Hepatocyte (in vitro differentiated cells): ENCODE data around the gene COL13A1. TPM values are rescaled to one million over a fixed set of nuclear protein-coding genes. Genes with fewer than 3 reads are reported as not detected.

ENCODE experiments used
- DNase-seq: peaks from one replicate; pipeline ENCODE4 v3.0.0-alpha.2; 2016; ENCODE audit warnings: low spot score
- H2AFZ ChIP-seq: fragments of 200-600 bp; sonication (generic); 2 replicates; pipeline ENCODE4 v1.6.0; 2016; ENCODE audit warnings: antibody characterized with exemption, mild to moderate bottlenecking
- H3K27ac ChIP-seq: fragments of 200-600 bp; sonication (generic); 2 replicates; pipeline ENCODE4 v1.5.1; 2016; ENCODE audit warnings: mild to moderate bottlenecking
- H3K27me3 ChIP-seq: fragments of 200-600 bp; sonication (generic); 2 replicates; pipeline ENCODE4 v1.6.1; 2016
- H3K36me3 ChIP-seq: fragments of 200-600 bp; sonication (generic); replicated peaks from 2 replicates; pipeline ENCODE4 v1.5.1; 2016; ENCODE audit warnings: low read depth; ENCODE audit not compliant: insufficient read depth
- H3K4me1 ChIP-seq: fragments of 200-600 bp; sonication (generic); 2 replicates; pipeline ENCODE4 v1.5.1; 2016; ENCODE audit warnings: mild to moderate bottlenecking, moderate library complexity; ENCODE audit not compliant: insufficient read depth
- H3K4me2 ChIP-seq: fragments of 200-600 bp; sonication (generic); 2 replicates; pipeline ENCODE4 v1.6.0; 2016
- H3K4me3 ChIP-seq: fragments of 200-600 bp; sonication (generic); 2 replicates; pipeline ENCODE4 v1.5.1; 2016; ENCODE audit warnings: mild to moderate bottlenecking
- H3K79me2 ChIP-seq: fragments of 200-600 bp; sonication (generic); 2 replicates; pipeline ENCODE4 v1.6.0; 2017; ENCODE audit warnings: mild to moderate bottlenecking
- H3K9me2 ChIP-seq: fragments of 200-600 bp; sonication (generic); replicated peaks from 2 replicates; pipeline ENCODE4 v1.6.0; 2017; ENCODE audit warnings: mild to moderate bottlenecking; ENCODE audit not compliant: insufficient read depth
- H3K9me3 ChIP-seq: fragments of 200-600 bp; sonication (generic); 2 replicates; pipeline ENCODE4 v1.5.1; 2016; ENCODE audit warnings: low read depth, mild to moderate bottlenecking
- H4K20me1 ChIP-seq: fragments of 200-600 bp; sonication (generic); 2 replicates; pipeline ENCODE4 v1.6.0; 2016; ENCODE audit warnings: mild to moderate bottlenecking; ENCODE audit not compliant: insufficient read depth, poor library complexity, severe bottlenecking
- EZH2 ChIP-seq: fragments of 200-600 bp; sonication (generic); IDR thresholded peaks from 2 replicates; pipeline ENCODE4 v1.6.1; 2016; ENCODE audit warnings: antibody characterized with exemption, mild to moderate bottlenecking, borderline replicate concordance
- EZH2phosphoT487 ChIP-seq: fragments of 200-600 bp; sonication (generic); IDR thresholded peaks from one replicate; pipeline ENCODE4 v1.6.1; 2018; ENCODE audit warnings: antibody characterized with exemption, mild to moderate bottlenecking, low read depth, moderate library complexity; ENCODE audit not compliant: unreplicated experiment, severe bottlenecking
- WGBS: methylation state at CpG from one replicate; pipeline ENCODE4 v1.1.6; 2016; ENCODE audit warnings: low lambda C conversion rate; ENCODE audit errors: missing lambda C conversion rate; 5-methylcytosine and 5-hydroxymethylcytosine counted together
- polyA plus RNA-seq: library from polyadenylated mRNA; unstranded; fragments of >200 nt; fragmentation: Nextera tagmentation; extraction: Ambion mirVana; gene quantifications from 2 replicates; pipeline ENCODE4 v1.2.1, GENCODE V29; 2016
- total RNA-seq: library from RNA; depleted of rRNA; stranded (reverse); fragments of >200 nt; gene quantifications from 2 replicates; pipeline ENCODE4 v1.2.3, GENCODE V29; 2014
- TF ChIP-seq, protein P1 (sequence below): fragments of 200-600 bp; sonication (generic); IDR thresholded peaks from 2 replicates; pipeline ENCODE4 v1.5.1; 2016; ENCODE audit warnings: antibody characterized with exemption, mild to moderate bottlenecking; ENCODE audit not compliant: poor library complexity

Gene COL13A1
- total and polyA plus RNA-seq, 2 experiments from 2014 or later: 4.5 to 8.5 TPM

DNA sequence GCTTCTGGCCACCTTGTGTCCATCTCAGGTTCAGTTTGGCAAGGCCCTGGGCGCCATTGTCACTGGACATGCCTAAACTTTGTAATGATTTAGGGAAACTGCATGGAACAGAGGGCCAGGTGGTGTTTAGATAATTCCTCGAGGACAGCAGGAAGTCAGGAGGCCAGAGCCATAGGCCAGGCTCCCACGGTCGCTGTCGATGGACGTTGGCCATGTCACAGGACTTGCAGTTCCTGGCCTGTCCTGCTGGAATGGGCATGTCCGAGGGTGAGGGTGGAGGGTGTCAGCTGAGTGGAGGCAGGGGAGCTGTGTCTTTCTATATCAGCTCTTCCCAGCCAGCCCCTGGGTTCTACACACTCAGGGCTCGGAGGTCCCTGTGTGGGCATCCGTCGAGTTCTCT is 143.1 kb downstream of the COL13A1 start:
- no peaks in the 10 kb centered on the region for H3K79me2 ChIP-seq
- WGBS: 81% methylated on average over 10 of the region's 10 CpGs
- no peaks in the 10 kb centered on the region for H3K9me3 ChIP-seq

DNA sequence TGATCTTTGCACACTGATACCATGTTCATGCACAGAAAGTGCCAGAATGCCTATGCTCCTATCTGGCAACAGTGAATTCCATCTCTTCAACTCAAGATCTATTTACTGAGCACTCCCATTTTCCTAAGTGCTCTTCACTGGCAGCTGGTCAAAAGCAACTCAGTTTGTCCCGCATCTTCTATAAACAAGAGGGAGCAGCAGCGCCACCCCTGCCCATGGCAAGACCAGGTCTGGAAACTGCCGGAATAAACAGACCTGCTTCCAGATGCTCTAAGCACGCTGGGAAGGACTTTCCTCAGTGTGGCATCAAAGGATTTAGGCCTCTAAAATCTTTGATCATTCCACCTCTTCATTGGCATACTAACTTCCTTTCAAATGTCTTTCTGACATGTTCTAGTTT is 146.6 kb downstream of the COL13A1 start:
- H3K27me3 ChIP-seq: no peaks in the 10 kb centered on the region
- no peak overlapping the region for H3K4me2 ChIP-seq
- no peaks in the 10 kb centered on the region for H3K36me3 ChIP-seq
- no peak overlapping the region for H3K27ac ChIP-seq
- no peaks in the 10 kb centered on the region for H3K79me2 ChIP-seq
- no peaks in the 10 kb centered on the region for H3K4me1 ChIP-seq
- TF ChIP-seq EZH2phosphoT487 (no peak), EZH2 (no peak)
- TF ChIP-seq, protein P1, sequence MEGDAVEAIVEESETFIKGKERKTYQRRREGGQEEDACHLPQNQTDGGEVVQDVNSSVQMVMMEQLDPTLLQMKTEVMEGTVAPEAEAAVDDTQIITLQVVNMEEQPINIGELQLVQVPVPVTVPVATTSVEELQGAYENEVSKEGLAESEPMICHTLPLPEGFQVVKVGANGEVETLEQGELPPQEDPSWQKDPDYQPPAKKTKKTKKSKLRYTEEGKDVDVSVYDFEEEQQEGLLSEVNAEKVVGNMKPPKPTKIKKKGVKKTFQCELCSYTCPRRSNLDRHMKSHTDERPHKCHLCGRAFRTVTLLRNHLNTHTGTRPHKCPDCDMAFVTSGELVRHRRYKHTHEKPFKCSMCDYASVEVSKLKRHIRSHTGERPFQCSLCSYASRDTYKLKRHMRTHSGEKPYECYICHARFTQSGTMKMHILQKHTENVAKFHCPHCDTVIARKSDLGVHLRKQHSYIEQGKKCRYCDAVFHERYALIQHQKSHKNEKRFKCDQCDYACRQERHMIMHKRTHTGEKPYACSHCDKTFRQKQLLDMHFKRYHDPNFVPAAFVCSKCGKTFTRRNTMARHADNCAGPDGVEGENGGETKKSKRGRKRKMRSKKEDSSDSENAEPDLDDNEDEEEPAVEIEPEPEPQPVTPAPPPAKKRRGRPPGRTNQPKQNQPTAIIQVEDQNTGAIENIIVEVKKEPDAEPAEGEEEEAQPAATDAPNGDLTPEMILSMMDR: no peak
- 68% methylated on average over 4 of the region's 4 CpGs for WGBS
- H3K9me2 ChIP-seq: no peaks in the 10 kb centered on the region
- H3K9me3 ChIP-seq: no peaks in the 10 kb centered on the region
- H2AFZ ChIP-seq: no peak overlapping the region
- no peak for DNase-seq
- H4K20me1 ChIP-seq: no peaks in the 10 kb centered on the region
- H3K4me3 ChIP-seq: no peak overlapping the region

More for the DNA sequence above, 143.1 kb downstream of the COL13A1 start:
- Histone ChIP-seq H3K27me3 (no peaks in the 10 kb centered on the region), H3K4me2 (no peak overlapping the region), H3K36me3 (no peaks in the 10 kb centered on the region), H3K27ac (no peak overlapping the region), H3K9me2 (no peaks in the 10 kb centered on the region), H2AFZ (no peak overlapping the region), H4K20me1 (no peaks in the 10 kb centered on the region), H3K4me3 (no peak overlapping the region), H3K4me1 (no peaks in the 10 kb centered on the region)
- no peak for DNase-seq
- TF ChIP-seq EZH2 (no peak), EZH2phosphoT487 (no peak)
- TF ChIP-seq, protein P1: no peak

DNA sequence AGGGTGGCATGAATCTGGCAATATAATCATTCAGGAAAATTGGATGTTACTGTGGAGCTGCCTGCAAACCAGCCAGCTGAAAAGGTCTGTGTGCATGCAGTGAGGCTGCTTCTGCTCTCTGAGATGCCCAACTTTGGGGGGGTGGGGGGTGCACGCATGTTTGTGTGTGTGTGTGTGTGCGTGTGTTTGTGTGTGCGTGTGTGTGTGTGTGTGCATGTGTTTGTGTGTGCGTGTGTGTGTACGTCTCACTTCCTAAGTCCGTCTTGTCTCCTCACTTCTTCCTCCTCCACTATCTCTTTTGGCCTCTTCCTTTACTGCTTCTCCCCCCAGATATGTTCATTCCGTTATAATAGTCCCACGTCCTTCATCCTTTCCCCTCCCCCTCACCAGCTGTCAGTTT is 148.1 kb downstream of the COL13A1 start:
- H2AFZ ChIP-seq: no peak overlapping the region
- no peaks in the 10 kb centered on the region for H3K36me3 ChIP-seq
- no peak overlapping the region for H3K4me3 ChIP-seq
- TF ChIP-seq, protein P1: no peak
- TF ChIP-seq EZH2 (no peak), EZH2phosphoT487 (no peak)
- H3K4me2 ChIP-seq: no peak overlapping the region
- H3K9me2 ChIP-seq: no peaks in the 10 kb centered on the region
- no peaks in the 10 kb centered on the region for H4K20me1 ChIP-seq
- H3K79me2 ChIP-seq: no peaks in the 10 kb centered on the region
- 93% methylated on average over 8 of the region's 8 CpGs for WGBS
- no peaks in the 10 kb centered on the region for H3K9me3 ChIP-seq
- no peaks in the 10 kb centered on the region for H3K4me1 ChIP-seq
- no peaks in the 10 kb centered on the region for H3K27me3 ChIP-seq
- no peak for DNase-seq
- H3K27ac ChIP-seq: no peak overlapping the region

DNA sequence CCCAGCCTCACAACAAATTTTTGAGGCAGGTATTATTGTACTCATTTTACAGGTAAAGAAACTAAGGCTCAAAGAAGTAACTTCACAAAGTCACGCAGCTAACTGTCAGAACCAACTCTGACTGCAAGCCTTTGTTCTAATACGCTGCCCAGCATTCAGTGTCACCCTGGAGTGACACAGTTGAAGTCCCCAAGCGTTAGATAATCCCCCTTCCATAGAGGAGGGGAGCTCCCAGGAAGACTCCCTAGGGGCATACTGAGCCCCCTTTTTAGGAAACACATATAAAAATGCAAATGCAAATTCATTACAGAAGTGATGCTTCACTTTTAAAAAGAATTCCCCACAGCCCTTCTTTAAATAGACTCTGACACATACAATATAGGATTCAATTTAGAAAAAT is 150.0 kb downstream of the COL13A1 start:
- TF ChIP-seq EZH2: no peak
- TF ChIP-seq, protein P1: no peak
- no peak for TF ChIP-seq EZH2phosphoT487
- Histone ChIP-seq H4K20me1 (no peaks in the 10 kb centered on the region), H3K36me3 (no peaks in the 10 kb centered on the region), H3K9me2 (no peaks in the 10 kb centered on the region), H3K27me3 (no peaks in the 10 kb centered on the region), H3K4me1 (no peaks in the 10 kb centered on the region), H2AFZ (no peak overlapping the region), H3K4me2 (no peak overlapping the region), H3K79me2 (no peaks in the 10 kb centered on the region), H3K9me3 (no peaks in the 10 kb centered on the region), H3K27ac (no peak overlapping the region), H3K4me3 (no peak overlapping the region)
- DNase-seq: no peak
- 81% methylated on average over 3 of the region's 3 CpGs for WGBS
